H9 (cell line): ENCODE measurements around the gene PAQR5. TPM values are rescaled to one million over a fixed set of nuclear protein-coding genes. Genes with fewer than 3 reads are reported as not detected.

Experiments
- DNase-seq: peaks from one replicate; pipeline ENCODE4 v3.0.0-alpha.2; 2017
- H2AFZ ChIP-seq: one replicate; pipeline ENCODE4 v1.6.1; 2013; ENCODE audit warnings: mild to moderate bottlenecking, low read length, control low read depth, moderate library complexity
- H2AK5ac ChIP-seq: 2 replicates; pipeline ENCODE4 v1.6.1; 2013; ENCODE audit warnings: low read length, control low read depth, mixed read lengths; ENCODE audit not compliant: insufficient read length
- H2BK120ac ChIP-seq: one replicate; pipeline ENCODE4 v1.6.1; 2013; ENCODE audit warnings: low read depth, mild to moderate bottlenecking, low read length, control low read depth, inconsistent platforms; ENCODE audit not compliant: poor library complexity, severe bottlenecking
- H2BK12ac ChIP-seq: 2 replicates; pipeline ENCODE4 v1.6.1; 2013; ENCODE audit warnings: low read length, control low read depth, mixed read lengths, low read depth; ENCODE audit not compliant: insufficient read length
- H2BK15ac ChIP-seq: 2 replicates; pipeline ENCODE4 v1.6.1; 2013; ENCODE audit warnings: low read depth, low read length, control low read depth
- H2BK20ac ChIP-seq: one replicate; pipeline ENCODE4 v1.6.1; 2013; ENCODE audit warnings: low read depth, mild to moderate bottlenecking, low read length, control low read depth, inconsistent platforms; ENCODE audit not compliant: poor library complexity, severe bottlenecking
- H2BK5ac ChIP-seq: 2 replicates; pipeline ENCODE4 v1.6.1; 2013; ENCODE audit warnings: low read length, control low read depth, mixed read lengths; ENCODE audit not compliant: insufficient read length
- H3K14ac ChIP-seq: 2 replicates; pipeline ENCODE4 v1.6.1; 2013; ENCODE audit warnings: low read length, control low read depth; ENCODE audit not compliant: insufficient read depth
- H3K18ac ChIP-seq: 2 replicates; pipeline ENCODE4 v1.6.1; 2013; ENCODE audit warnings: low read depth, mild to moderate bottlenecking, mixed read lengths, low read length, control low read depth; ENCODE audit not compliant: insufficient read length
- H3K23ac ChIP-seq: 2 replicates; pipeline ENCODE4 v1.6.1; 2013; ENCODE audit warnings: low read length, control low read depth, mixed read lengths, low read depth; ENCODE audit not compliant: insufficient read length
- H3K23me2 ChIP-seq: 2 replicates; pipeline ENCODE4 v1.6.1; 2013; ENCODE audit warnings: low read depth, mild to moderate bottlenecking, mixed read lengths, low read length, control low read depth; ENCODE audit not compliant: insufficient read length, poor library complexity, severe bottlenecking
- H3K27ac ChIP-seq: 2 replicates; pipeline ENCODE4 v1.5.1; 2013; ENCODE audit warnings: low read length, control low read depth, mixed read lengths, low read depth; ENCODE audit not compliant: insufficient read length
- H3K27me3 ChIP-seq: 2 replicates; pipeline ENCODE4 v1.6.1; 2013; ENCODE audit warnings: low read length, control low read depth, inconsistent platforms; ENCODE audit not compliant: insufficient read depth
- H3K4ac ChIP-seq: 2 replicates; pipeline ENCODE4 v1.6.1; 2013; ENCODE audit warnings: low read depth, mild to moderate bottlenecking, control low read depth, inconsistent platforms, low read length, moderate library complexity
- H3K4me1 ChIP-seq: 2 replicates; pipeline ENCODE4 v1.6.1; 2013; ENCODE audit warnings: low read length, control low read depth, inconsistent platforms; ENCODE audit not compliant: insufficient read depth
- H3K4me2 ChIP-seq: 2 replicates; pipeline ENCODE4 v1.6.1; 2013; ENCODE audit warnings: low read length, control low read depth, mixed read lengths; ENCODE audit not compliant: insufficient read length, insufficient read depth
- H3K56ac ChIP-seq: 2 replicates; pipeline ENCODE4 v1.6.1; 2013; ENCODE audit warnings: low read depth, mild to moderate bottlenecking, mixed read lengths, low read length, control low read depth; ENCODE audit not compliant: insufficient read length
- H3K79me1 ChIP-seq: 2 replicates; pipeline ENCODE4 v1.6.1; 2013; ENCODE audit warnings: low read depth, mild to moderate bottlenecking, moderate library complexity, low read length, control low read depth, inconsistent platforms; ENCODE audit not compliant: insufficient read depth, poor library complexity, severe bottlenecking
- H3K79me2 ChIP-seq: 2 replicates; pipeline ENCODE4 v1.6.1; 2013; ENCODE audit warnings: low read length, control low read depth, inconsistent platforms; ENCODE audit not compliant: insufficient read depth
- H3K9ac ChIP-seq: 2 replicates; pipeline ENCODE4 v1.6.1; 2013; ENCODE audit warnings: low read length, control low read depth, mixed read lengths; ENCODE audit not compliant: insufficient read length; ENCODE audit errors: extremely low read depth
- H3K9me3 ChIP-seq: one replicate; pipeline ENCODE4 v1.6.1; 2013; ENCODE audit warnings: low read depth, low read length, inconsistent platforms; ENCODE audit not compliant: control insufficient read depth
- H3T11ph ChIP-seq: one replicate; pipeline ENCODE4 v1.6.1; 2013; ENCODE audit warnings: mild to moderate bottlenecking, low read length, control low read depth, inconsistent platforms
- H4K20me1 ChIP-seq: one replicate; pipeline ENCODE4 v1.6.1; 2013; ENCODE audit not compliant: control insufficient read depth, insufficient read length, insufficient read depth
- H4K5ac ChIP-seq: 2 replicates; pipeline ENCODE4 v1.6.1; 2013; ENCODE audit warnings: low read depth, mild to moderate bottlenecking, mixed read lengths, low read length, control low read depth; ENCODE audit not compliant: insufficient read length
- H4K8ac ChIP-seq: replicated peaks from 2 replicates; pipeline ENCODE4 v1.6.1; 2013; ENCODE audit warnings: low read length, control low read depth, mixed read lengths, low read depth; ENCODE audit not compliant: insufficient read length
- H4K91ac ChIP-seq: 2 replicates; pipeline ENCODE4 v1.6.1; 2013; ENCODE audit warnings: low read depth, mild to moderate bottlenecking, moderate library complexity, mixed read lengths, low read length, control low read depth; ENCODE audit not compliant: insufficient read length
- H3K27ac Mint-ChIP-seq, 3 experiments: 2 replicates in 2 of 3; 3 replicates in 1 of 3; pipeline ENCODE4 v1.8.0; 2020 to 2021; ENCODE audit warnings: mixed read lengths in 3 of 3, mild to moderate bottlenecking in 1 of 3, moderate library complexity in 1 of 3
- H3K27me3 Mint-ChIP-seq: 2 replicates; pipeline ENCODE4 v1.8.0; 2021; ENCODE audit warnings: low read depth, mild to moderate bottlenecking, moderate library complexity, mixed read lengths
- H3K36me3 Mint-ChIP-seq, 3 experiments: 2 replicates in 2 of 3; 3 replicates in 1 of 3; pipeline ENCODE4 v1.8.0; 2020 to 2021; ENCODE audit warnings: low read depth in 3 of 3, mixed read lengths in 3 of 3; ENCODE audit not compliant: insufficient read depth in 1 of 3
- H3K4me1 Mint-ChIP-seq, 2 experiments: 2 replicates each; pipeline ENCODE4 v1.8.0; 2020; ENCODE audit warnings: mixed read lengths in 2 of 2
- H3K4me3 Mint-ChIP-seq, 2 experiments: 2 replicates in 1 of 2; 3 replicates in 1 of 2; pipeline ENCODE4 v1.8.0; 2020 to 2021; ENCODE audit warnings: mild to moderate bottlenecking in 2 of 2, mixed read lengths in 2 of 2, moderate library complexity in 1 of 2
- H3K9me3 Mint-ChIP-seq, 2 experiments: 2 replicates in 1 of 2; 3 replicates in 1 of 2; pipeline ENCODE4 v1.8.0; 2020; ENCODE audit warnings: mild to moderate bottlenecking in 2 of 2, mixed read lengths in 2 of 2, moderate library complexity in 1 of 2
- WGBS: extraction: QIAGEN DNeasy Blood & Tissue Kit; methylation state at CpG from one replicate; pipeline ENCODE4 v1.1.7; 2013; ENCODE audit warnings: missing lambda C conversion rate, low lambda C conversion rate, mixed read lengths; ENCODE audit not compliant: insufficient read length; ENCODE audit errors: extremely low coverage; 5-methylcytosine and 5-hydroxymethylcytosine counted together
- total RNA-seq: library from RNA; stranded (reverse); gene quantifications from 2 replicates; pipeline ENCODE4 v1.2.1, GENCODE V29; 2021
- TF ChIP-seq, protein P1 (sequence below): fragments of 200-600 bp; sonication (generic); conservative IDR thresholded peaks from 3 replicates; pipeline ENCODE4 v1.8.0; 2021; ENCODE audit warnings: antibody characterized with exemption, mild to moderate bottlenecking

Gene PAQR5
- total RNA-seq, 1 experiment from 2014 or later = 1.6 TPM

DNA sequence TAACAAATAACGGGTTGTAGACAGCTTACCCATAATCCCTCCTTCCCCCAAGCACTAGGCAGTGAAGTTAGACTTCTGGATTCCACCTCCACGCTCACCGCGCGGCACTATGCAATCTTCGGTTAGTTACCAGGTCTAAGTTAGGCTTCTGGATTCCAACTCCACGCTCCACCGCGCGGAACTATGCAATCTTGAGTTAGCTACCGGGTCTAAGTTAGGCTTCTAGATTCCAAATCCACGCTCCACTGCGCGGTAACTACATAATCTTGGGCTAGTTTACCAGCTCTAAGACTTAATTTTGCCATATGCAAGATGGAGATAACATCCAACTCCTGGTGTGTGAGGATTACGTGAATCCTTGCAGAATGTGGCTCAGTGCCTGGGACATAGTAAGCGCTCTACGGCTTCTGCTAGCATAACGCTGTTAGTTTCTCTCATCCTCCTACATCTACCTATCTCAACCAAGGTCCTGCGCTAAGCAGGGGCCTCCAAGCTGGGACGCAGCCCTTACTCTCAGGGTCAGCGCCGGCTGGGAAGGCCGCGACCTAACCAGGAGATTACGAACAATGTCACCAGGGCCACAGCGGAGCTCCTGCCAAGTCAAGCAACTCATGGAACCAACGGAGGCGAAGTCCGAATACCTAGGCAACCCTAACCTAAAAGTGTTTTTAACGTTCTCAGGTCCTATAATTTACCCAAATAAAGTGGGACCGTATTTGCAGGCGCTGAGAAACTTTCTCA, 153.4 kb downstream of the PAQR5 start:
- no peak overlapping the region for H3K14ac ChIP-seq
- no peak overlapping the region for H2BK15ac ChIP-seq
- no peaks in the 10 kb centered on the region for H4K20me1 ChIP-seq
- peaks cover 13% of the 10 kb centered on the region for H3K23me2 ChIP-seq
- H3K27me3 ChIP-seq = no peaks in the 10 kb centered on the region
- H3K79me1 ChIP-seq = peaks cover 7% of the 10 kb centered on the region
- peak overlapping the region; percentile 32 for H3K27ac ChIP-seq
- no peak overlapping the region for H3K23ac ChIP-seq
- Mint-ChIP-seq H3K27me3 (no peaks in the 10 kb centered on the region), H3K4me1 (peaks cover 22 to 31% of the 10 kb centered on the region in 2 experiments), H3K9me3 (no peaks in the 10 kb centered on the region; a peak in 2 of 5 replicates), H3K36me3 (peaks cover 38 to 62% (median 57%) of the 10 kb centered on the region in 3 experiments), H3K27ac (peak overlapping the region; percentile 96 to 98 (median 97)), H3K4me3 (peak overlapping the region; percentile 96 to 97)
- DNase-seq = no peak
- no peak overlapping the region for H2BK20ac ChIP-seq
- no peak overlapping the region for H3K4ac ChIP-seq
- WGBS = no CpG with 5 or more reads among the region's 32 CpGs
- H4K91ac ChIP-seq = no peak overlapping the region
- no peak overlapping the region for H4K8ac ChIP-seq
- H2BK5ac ChIP-seq = no peak overlapping the region
- no peak overlapping the region for H2AK5ac ChIP-seq
- H3K9me3 ChIP-seq = no peaks in the 10 kb centered on the region
- no peak overlapping the region for H3T11ph ChIP-seq
- H3K9ac ChIP-seq = peak overlapping the region; percentile 61
- H3K79me2 ChIP-seq = peaks cover 21% of the 10 kb centered on the region
- H3K4me1 ChIP-seq = no peaks in the 10 kb centered on the region
- peak overlapping the region; percentile 40 for H2AFZ ChIP-seq
- no peak overlapping the region for H3K56ac ChIP-seq
- no peak overlapping the region for H3K18ac ChIP-seq
- no peak overlapping the region for H4K5ac ChIP-seq
- H2BK120ac ChIP-seq = no peak overlapping the region
- TF ChIP-seq, protein P1, sequence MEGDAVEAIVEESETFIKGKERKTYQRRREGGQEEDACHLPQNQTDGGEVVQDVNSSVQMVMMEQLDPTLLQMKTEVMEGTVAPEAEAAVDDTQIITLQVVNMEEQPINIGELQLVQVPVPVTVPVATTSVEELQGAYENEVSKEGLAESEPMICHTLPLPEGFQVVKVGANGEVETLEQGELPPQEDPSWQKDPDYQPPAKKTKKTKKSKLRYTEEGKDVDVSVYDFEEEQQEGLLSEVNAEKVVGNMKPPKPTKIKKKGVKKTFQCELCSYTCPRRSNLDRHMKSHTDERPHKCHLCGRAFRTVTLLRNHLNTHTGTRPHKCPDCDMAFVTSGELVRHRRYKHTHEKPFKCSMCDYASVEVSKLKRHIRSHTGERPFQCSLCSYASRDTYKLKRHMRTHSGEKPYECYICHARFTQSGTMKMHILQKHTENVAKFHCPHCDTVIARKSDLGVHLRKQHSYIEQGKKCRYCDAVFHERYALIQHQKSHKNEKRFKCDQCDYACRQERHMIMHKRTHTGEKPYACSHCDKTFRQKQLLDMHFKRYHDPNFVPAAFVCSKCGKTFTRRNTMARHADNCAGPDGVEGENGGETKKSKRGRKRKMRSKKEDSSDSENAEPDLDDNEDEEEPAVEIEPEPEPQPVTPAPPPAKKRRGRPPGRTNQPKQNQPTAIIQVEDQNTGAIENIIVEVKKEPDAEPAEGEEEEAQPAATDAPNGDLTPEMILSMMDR = no peak
- peak overlapping the region; percentile 88 for H3K4me2 ChIP-seq
- H2BK12ac ChIP-seq = no peak overlapping the region
